NCI-H2029 treated with DMSO at 0.1 percent for 48 hours (cell line): ENCODE data around the gene ASB13.
A peak's percentile ranks its signal among the peaks of the same experiment; 100 is the strongest.
"Not testable (repeated sequence)": the region's sequence is repeated elsewhere in the genome, so short reads cannot be mapped to it uniquely, and the experiment has no call there.

ENCODE experiments used
- DNase-seq: peaks from one replicate; lab custom pipeline; 2025; lab: John Stamatoyannopoulos, UW

Gene ASB13

GRCh38 chr10:5623081-5623748 lies 43.2 kb downstream of the ASB13 start:
- peak; percentile 29 for DNase-seq

DNA sequence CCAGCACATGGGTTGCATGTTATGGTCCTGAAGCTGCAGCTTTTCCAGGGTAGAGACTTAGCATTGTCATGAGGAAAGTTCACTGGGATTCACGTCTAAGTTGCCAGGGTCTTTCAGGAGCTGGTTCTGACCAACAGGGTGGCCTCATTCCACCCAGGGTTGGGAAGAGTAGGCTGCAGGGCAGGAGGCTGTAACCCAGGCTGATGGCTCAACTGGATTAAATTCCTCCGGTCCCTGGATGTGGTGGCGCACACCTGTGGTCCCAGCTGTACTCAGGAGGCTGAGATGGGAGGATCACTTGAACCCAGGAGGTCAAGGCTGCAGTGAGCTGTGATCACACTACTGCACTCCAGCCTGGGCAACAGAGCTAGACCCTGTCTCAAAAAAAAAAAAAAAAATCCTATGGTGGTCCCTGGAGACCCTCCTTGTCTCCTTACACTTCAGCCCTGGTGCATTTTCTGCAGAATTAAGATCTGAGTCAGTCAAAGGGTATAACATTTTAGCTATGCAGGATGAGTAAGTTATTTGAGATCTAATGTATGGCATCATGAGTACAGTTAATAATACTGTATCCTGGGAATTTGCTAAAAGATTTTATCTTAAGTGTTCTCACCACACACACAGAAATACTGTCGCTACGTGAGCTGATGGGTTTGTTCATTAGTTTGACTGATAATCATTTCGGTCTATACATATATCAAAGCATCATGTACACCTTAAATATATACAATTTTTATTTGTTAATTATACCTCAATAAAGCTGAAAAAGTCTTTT lies 44.0 kb downstream of the ASB13 start:
- no peak for DNase-seq

- not testable (repeated sequence) for DNase-seq
Observed at GRCh38 chr10:5621371-5621770, 45.0 kb downstream of the ASB13 start.

GRCh38 chr10:5620966-5621365 lies 45.4 kb downstream of the ASB13 start:
- DNase-seq: no peak

DNA sequence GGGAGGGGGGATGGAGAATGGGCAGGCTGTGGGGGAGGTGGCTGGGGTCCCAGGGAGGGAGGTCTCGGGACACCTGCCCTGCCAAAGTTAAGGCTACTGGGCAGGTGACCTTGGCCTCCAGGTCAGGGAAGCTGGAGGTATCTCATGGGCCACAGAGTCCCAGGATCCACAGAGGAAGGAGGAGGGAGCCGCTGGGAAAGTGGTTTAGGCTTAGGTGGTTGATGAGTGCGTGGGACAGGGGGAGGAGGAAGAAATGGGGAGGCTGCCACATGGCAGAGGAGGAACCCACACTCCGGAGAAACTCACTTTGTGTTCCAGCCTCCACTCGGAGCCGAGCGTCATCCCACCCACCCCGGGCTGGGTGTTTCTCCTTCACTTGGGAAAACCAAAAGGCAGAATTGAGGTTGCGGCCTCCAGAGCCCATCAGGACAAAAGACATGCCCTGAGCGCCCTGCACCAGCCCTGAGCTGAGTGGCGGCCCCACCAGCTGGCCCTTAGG lies 46.1 kb downstream of the ASB13 start:
- DNase-seq: no peak

DNA sequence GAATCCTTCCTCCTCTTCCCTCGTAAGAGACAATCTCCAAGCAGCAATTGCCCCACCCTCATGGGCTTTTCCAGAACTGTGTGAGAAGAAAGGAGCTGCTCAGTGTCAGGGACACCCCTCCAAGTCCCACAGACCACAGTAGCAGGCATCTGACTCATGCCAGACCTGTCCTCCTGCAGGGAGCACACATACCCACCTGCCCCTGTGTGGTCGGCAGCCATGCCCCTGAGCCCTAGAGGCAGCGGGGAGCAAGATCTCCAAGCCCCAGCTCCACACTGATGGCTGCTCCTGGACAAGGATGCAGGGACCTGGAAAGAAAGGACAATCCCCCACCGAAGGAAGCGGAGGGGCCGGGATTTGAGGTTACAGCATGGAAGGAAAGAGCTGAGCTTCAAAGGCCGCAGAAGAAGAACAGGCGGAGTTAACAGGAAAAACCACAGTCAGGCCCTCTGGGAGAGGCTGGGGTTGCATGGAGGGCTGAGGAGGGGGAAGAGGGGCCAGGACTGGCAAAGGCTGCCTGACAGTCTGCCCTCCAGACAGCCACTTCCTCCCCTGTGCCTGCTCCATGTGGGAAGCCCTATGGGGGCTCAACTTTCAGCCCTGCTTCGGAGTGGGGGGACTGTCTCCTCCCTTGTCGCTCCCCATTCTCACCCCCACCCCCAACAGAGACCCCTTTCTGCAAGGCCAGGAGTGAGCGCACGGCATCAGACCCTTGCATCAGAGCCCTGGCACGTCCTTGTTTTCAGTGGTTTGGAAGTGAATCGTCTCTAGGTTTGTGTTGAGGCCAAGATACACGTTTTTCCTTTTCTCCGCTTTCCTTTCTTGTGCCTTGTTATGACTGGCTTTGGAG lies 46.8 kb downstream of the ASB13 start:
- DNase-seq: no peak

DNA sequence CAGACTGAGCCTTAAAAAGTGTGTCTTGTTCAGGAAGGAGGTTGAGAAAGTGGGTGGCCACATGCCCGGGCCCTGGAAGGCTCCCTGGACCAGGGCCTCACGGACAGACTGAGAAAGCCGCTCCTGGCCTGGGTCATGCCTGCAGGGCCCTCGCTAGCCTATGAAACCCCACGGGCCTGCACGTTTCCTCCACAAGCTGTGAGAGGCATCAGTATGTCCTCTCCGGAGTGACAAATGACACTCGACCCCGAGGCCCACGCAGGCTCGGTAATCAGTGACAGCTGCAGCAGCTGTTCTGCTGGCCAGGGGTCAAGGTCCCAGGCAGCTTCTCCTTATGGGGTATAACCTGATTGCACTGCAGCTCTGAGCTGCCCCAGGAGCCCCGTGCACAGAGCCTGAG lies 47.6 kb downstream of the ASB13 start:
- no peak for DNase-seq

DNA sequence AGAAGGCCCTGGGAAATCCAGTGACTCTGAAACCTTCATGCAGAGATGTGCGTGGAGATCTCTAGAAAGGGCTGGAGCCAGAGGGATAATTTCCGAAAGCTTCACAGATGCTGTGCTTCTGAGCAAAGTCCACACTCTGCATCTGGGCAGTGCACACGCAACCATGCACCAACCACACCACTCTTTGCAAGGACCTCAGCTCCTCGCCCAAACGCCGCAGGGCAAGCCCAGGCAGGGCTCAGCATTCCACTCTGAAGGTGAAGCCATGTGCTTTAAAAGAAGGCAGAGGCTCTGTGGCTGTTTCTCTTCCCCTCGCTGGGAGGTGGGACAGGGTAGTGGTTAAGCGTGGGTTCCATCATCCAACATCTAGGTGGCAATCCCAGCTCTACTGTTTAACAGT lies 48.4 kb downstream of the ASB13 start:
- DNase-seq: no peak

GRCh38 chr10:5617521-5617920 lies 48.9 kb downstream of the ASB13 start:
- DNase-seq: no peak

DNA sequence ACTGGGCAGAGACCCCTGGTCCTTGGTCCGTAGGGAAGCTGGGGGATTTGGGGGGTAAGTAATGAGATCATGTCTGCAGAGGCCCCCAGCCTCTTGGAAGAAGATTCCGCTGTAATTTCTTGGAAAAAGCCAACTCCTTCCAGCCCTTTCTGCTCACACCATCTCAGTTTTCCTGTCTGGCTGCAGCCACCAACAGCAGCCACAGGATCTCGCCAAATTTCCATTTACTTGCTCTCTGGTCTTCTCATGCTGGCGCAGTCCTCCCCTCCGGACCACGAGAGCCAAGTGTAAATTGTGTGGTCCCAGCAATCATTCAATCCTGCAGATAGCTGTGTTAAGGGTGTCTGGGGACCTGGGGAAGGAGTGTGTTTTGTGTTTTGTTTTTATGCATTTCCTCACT lies 49.6 kb downstream of the ASB13 start:
- no peak for DNase-seq

GRCh38 chr10:5616046-5616445 lies 50.3 kb downstream of the ASB13 start:
- DNase-seq: no peak

- no peak for DNase-seq
Observed at GRCh38 chr10:5615316-5615715, 51.1 kb downstream of the ASB13 start.

DNA sequence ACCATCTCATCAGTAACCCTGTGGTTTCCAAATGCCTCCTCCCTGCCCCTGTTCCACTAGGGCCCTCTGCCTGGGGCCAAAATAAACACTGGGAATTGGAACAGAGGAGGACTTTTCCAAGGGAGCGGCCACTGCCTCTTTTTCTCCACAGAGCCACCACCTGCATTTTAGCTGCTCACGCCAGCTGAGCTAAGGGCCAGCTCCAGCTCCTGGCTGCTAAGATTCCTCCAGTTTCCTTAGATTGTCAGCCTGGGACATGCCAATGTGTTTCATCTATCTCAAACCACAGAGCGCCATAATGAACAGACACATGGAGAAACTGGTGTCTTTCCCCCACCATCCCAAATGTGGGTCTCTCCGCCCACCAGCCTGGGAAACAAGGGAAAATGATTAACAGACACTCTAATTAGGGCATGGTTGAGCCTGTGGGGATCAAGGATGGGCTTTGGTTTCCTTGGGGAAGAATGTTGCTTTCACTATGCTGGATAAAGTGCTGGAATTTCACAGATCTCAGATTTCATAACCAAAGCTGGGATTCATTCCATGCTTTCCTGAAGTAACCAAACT lies 52.2 kb downstream of the ASB13 start:
- no peak for DNase-seq

- DNase-seq: no peak
Observed at GRCh38 chr10:5613481-5614154, 52.8 kb downstream of the ASB13 start.

GRCh38 chr10:5611899-5612680 lies 54.3 kb downstream of the ASB13 start:
- DNase-seq: no peak

- no peak for DNase-seq
Observed at GRCh38 chr10:5609952-5610616, 56.3 kb downstream of the ASB13 start.

GRCh38 chr10:5608608-5609220 lies 57.7 kb downstream of the ASB13 start:
- no peak for DNase-seq

DNA sequence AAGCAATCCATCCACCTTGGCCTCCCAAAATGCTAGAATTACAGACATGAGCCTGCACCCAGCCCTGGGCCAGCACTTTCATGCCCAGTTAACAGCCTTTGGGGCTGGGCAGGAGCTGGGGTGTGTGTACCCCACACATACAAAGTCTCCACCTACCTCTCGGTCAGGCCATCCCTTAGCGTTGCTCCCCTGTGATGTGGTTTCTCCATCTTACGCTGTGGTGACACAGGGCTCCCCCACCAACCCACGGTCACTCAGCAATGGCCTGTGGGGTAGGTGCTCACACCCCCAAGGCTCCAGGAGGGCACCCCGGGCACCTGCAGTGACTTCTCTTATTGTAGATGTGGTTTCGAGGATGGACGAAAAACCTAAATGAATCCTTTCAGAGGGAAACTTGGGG lies 58.8 kb downstream of the ASB13 start:
- DNase-seq: no peak

DNA sequence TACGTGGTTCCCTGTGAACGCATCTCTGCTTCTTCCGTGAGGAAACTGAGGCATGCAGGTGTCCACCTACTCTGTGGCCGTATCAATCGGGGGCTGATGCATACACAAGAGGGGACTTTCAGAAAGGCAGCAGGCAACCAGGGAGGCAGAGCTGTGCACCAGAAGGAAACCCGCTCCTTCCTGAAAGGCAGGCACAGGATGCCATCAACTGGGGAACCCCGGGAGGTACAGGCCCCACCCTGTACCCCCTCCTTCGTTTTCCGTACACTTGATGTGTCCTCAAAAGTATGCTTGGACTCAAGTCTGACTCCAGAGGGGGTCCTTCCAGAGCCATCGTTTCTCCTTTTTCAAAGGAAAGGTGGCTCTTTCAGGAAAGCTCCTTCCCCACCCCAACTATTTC lies 59.5 kb downstream of the ASB13 start:
- no peak for DNase-seq

DNA sequence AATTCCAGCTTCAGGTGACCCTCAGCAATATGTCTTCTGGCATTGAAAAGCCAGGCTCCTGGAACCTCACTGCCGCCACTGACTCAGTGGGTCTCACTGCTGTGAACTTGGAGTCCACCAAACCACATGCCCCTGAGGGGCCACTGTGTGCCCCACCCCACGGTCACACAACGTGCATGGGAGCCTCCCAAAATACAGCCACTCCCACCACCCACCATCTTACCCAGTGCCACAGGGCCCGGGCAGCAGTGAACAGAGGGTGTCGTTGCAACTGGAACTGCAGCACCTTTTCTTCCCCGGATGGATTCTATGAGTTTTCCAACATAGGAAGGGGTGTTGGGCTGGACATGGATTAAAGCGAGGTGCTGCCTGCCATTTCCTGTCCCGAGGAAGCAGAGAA lies 60.1 kb downstream of the ASB13 start:
- DNase-seq: no peak
